HL-60 (cell line): ENCODE measurements around the gene SDC1.

ENCODE experiments used
- DNase-seq, 2 experiments: peaks; one replicate each; pipeline ENCODE4 v3.0.0-alpha.2; 2010 to 2020; ENCODE audit warnings: low read depth in 1 of 2, low spot score in 1 of 2
- H3K27ac ChIP-seq: fragments of 250-450 bp; sonication (Bioruptor Pico); replicated peaks from 2 replicates; pipeline ENCODE4 v1.5.1; 2020; ENCODE audit warnings: mild to moderate bottlenecking, moderate library complexity
- H3K27me3 ChIP-seq: fragments of 250-450 bp; sonication (Bioruptor Pico); 2 replicates; pipeline ENCODE4 v1.5.1; 2021; ENCODE audit warnings: mild to moderate bottlenecking, moderate library complexity; ENCODE audit not compliant: insufficient read depth, poor library complexity, severe bottlenecking
- H3K4me3 ChIP-seq: replicated peaks from 2 replicates; pipeline ENCODE4 v1.5.1; 2011; ENCODE audit warnings: mild to moderate bottlenecking, control low read depth, low read length; ENCODE audit not compliant: insufficient read depth
- GABPA ChIP-seq: IDR thresholded peaks from 2 replicates; pipeline ENCODE4 v1.6.1; 2012; ENCODE audit warnings: low read depth
- POLR2AphosphoS5 ChIP-seq: IDR thresholded peaks from 2 replicates; pipeline ENCODE4 v1.6.1; 2012; ENCODE audit warnings: low read depth
- REST ChIP-seq: IDR thresholded peaks from 2 replicates; pipeline ENCODE4 v1.6.1; 2012; ENCODE audit warnings: low read depth; ENCODE audit not compliant: insufficient replicate concordance
- SPI1 ChIP-seq: IDR thresholded peaks from 2 replicates; pipeline ENCODE4 v1.6.1; 2012; ENCODE audit warnings: low read depth, mild to moderate bottlenecking, borderline replicate concordance
- TF ChIP-seq, protein P1 (sequence below): IDR thresholded peaks from one replicate; pipeline ENCODE4 v1.5.1; 2011; ENCODE audit warnings: low read length, control low read depth, inconsistent platforms; ENCODE audit not compliant: insufficient read depth

Gene SDC1

GRCh38 chr2:20190170-20190569 lies 34.8 kb downstream of the SDC1 start:
- no peaks in the 10 kb centered on the region for H3K27me3 ChIP-seq
- no peak for DNase-seq
- TF ChIP-seq, protein P1, sequence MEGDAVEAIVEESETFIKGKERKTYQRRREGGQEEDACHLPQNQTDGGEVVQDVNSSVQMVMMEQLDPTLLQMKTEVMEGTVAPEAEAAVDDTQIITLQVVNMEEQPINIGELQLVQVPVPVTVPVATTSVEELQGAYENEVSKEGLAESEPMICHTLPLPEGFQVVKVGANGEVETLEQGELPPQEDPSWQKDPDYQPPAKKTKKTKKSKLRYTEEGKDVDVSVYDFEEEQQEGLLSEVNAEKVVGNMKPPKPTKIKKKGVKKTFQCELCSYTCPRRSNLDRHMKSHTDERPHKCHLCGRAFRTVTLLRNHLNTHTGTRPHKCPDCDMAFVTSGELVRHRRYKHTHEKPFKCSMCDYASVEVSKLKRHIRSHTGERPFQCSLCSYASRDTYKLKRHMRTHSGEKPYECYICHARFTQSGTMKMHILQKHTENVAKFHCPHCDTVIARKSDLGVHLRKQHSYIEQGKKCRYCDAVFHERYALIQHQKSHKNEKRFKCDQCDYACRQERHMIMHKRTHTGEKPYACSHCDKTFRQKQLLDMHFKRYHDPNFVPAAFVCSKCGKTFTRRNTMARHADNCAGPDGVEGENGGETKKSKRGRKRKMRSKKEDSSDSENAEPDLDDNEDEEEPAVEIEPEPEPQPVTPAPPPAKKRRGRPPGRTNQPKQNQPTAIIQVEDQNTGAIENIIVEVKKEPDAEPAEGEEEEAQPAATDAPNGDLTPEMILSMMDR = no peak
- TF ChIP-seq GABPA = no peak
- TF ChIP-seq REST = no peak
- TF ChIP-seq POLR2AphosphoS5 = no peak
- TF ChIP-seq SPI1 = no peak
- H3K27ac ChIP-seq = no peak overlapping the region
- H3K4me3 ChIP-seq = no peak overlapping the region

DNA sequence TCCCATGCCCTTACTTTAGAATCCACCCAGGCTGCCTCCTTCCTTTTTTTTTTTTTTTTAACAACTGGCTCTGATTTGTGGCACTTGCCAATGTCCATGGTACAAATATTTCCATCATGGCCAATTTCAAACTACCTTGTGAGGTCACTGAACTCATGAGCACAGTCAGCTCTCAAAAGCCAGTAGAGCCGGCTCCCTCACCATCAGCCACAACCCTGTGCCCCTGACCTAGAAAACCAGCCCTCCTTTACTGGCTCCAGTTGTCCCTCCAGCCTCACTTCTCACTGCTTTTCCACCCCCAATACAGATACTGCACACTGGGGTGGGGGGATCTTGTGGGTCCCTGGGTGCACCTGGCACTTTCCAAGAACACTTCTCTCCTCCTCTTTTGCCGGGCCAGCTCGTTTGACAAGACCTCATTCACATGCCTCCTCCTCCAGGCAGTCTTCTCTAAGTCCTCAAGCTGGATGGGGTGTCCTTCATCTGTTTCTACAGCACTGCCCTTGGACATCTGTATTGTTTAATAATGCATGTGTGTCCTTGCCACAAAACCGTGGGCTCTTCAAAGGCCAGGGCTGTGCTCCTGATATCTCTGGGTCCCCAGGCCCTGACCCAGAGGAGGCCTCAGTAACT lies 35.5 kb downstream of the SDC1 start:
- no peak for DNase-seq
- Histone ChIP-seq H3K4me3 (no peak overlapping the region), H3K27me3 (no peaks in the 10 kb centered on the region), H3K27ac (no peak overlapping the region)
- TF ChIP-seq POLR2AphosphoS5 (no peak), SPI1 (no peak), GABPA (no peak), REST (no peak)
- TF ChIP-seq, protein P1 = no peak

DNA sequence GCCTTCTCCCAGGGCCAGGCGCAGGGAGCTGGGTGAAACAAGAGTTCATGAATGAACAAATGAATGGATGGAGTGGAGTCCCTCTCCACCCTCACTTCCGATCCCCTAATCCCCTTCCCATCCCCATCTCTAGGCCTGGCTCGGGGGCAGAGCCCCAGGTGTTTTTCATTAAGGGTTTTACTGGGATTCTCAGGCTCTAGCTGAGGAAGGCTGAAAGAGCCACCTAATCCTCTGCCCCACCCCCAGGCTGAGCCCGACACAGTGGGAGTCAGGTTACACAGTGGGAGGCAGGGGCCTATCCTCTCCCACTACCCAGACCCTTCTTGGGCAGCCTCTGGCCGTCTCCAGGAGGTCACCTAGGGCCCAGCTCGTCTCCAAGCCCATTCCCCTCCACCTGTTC lies 36.1 kb downstream of the SDC1 start:
- TF ChIP-seq, protein P1 = no peak
- TF ChIP-seq REST (no peak), POLR2AphosphoS5 (no peak), GABPA (no peak), SPI1 (no peak)
- no peak for DNase-seq
- no peak overlapping the region for H3K27ac ChIP-seq

More for the DNA sequence above, 36.1 kb downstream of the SDC1 start:
- no peaks in the 10 kb centered on the region for H3K27me3 ChIP-seq
- no peak overlapping the region for H3K4me3 ChIP-seq
